Ovary (tissue), 9 donors: ENCODE data around the gene CD34. TPM values are rescaled to one million over a fixed set of nuclear protein-coding genes. Genes with fewer than 3 reads are reported as not detected.
"Not testable (repeated sequence)": the region's sequence is repeated elsewhere in the genome, so short reads cannot be mapped to it uniquely, and the experiment has no call there.

Experiments used
- DNase-seq, 5 donors: peaks; one replicate each; pipeline ENCODE4 v3.0.0-alpha.2; 2019 to 2020
- H3K27ac ChIP-seq, 2 donors: fragments of 200-600 bp; one replicate each; pipeline versions ENCODE4 v1.5.1 to v1.8.0; 2019 to 2022
- H3K27me3 ChIP-seq: fragments of 200-600 bp; one replicate; pipeline ENCODE4 v1.8.0; 2022
- H3K36me3 ChIP-seq: fragments of 200-600 bp; sonication (generic); one replicate; pipeline ENCODE4 v1.5.1; 2019
- H3K4me1 ChIP-seq: one replicate; pipeline ENCODE4 v1.8.1; 2013; ENCODE audit warnings: mild to moderate bottlenecking, moderate library complexity; ENCODE audit not compliant: insufficient read depth
- H3K4me3 ChIP-seq: fragments of 200-600 bp; sonication (generic); one replicate; pipeline ENCODE4 v1.5.1; 2017
- H3K9me3 ChIP-seq, 2 donors: fragments of 200-600 bp in 1 of 2; sonication (generic) in 1 of 2; one replicate each; pipeline versions ENCODE4 v1.5.1 to v1.8.1; 2013 to 2019; ENCODE audit warnings: mild to moderate bottlenecking in 1 of 2, moderate library complexity in 1 of 2
- EP300 ChIP-seq: sonication (generic); formaldehyde crosslinking; IDR thresholded peaks from one replicate; pipeline ENCODE4 v1.6.1; 2017; ENCODE audit warnings: antibody characterized with exemption
- POLR2A ChIP-seq: fragments of 450-650 bp; IDR thresholded peaks from one replicate; pipeline ENCODE4 v1.6.1; 2017; ENCODE audit warnings: antibody characterized with exemption, mild to moderate bottlenecking, moderate library complexity
- WGBS, 3 donors: extraction: QIAGEN DNeasy Blood & Tissue Kit in 1 of 3; methylation state at CpG; one replicate each; pipeline versions ENCODE4 v1.1.5 to v1.1.7; 2013 to 2017; 5-methylcytosine and 5-hydroxymethylcytosine counted together
- intact Hi-C, 4 donors: fragments of 100-400 bp; cut with DNase I; formaldehyde crosslinking; loops; one replicate each; pipeline versions ENCODE4 v1.11.0 to v1.15.1; 2022 to 2023
- polyA plus RNA-seq, 2 donors: library from polyadenylated mRNA; stranded (reverse); fragments of 200-250 nt in 1 of 2; fragments of 350-450 nt in 1 of 2; fragmentation: Illumina TruSeq in 1 of 2; extraction: RNeasy Lipid Tissue Mini Kit (QIAGEN cat#74804) in 1 of 2; gene quantifications; one replicate each; pipeline ENCODE4 v1.2.3, GENCODE V29; 2013 to 2014
- total RNA-seq, 7 donors: library from RNA; depleted of rRNA in 2 of 7; stranded (reverse); fragments of >200 nt in 2 of 7; fragmentation: NEBNext Ultra II Directional in 3 of 7; extraction: Animal tissue kit (Norgen Biotek cat#: 25700) in 3 of 7; gene quantifications; one replicate each; pipeline versions ENCODE4 v1.1.0 to v1.2.4, GENCODE V29; 2016 to 2023
- TF ChIP-seq, protein P1 (sequence below), 3 donors: fragments of 450-650 bp in 2 of 3; fragments of 200-600 bp in 1 of 3; IDR thresholded peaks; one replicate each; pipeline versions ENCODE4 v1.5.1 to v1.8.0; 2016 to 2022; ENCODE audit warnings: antibody characterized with exemption in 3 of 3, mild to moderate bottlenecking in 1 of 3
- donor health status: DM: no; HTN: no; CAD: no; lungs with moderate emphysema.
- donor health status: DM: no; HTN: no; CAD: no.
- donor health status: Bipolar disorder and iron deficiency.
- donor health status: DM: yes; HTN: yes; CAD: no.
- donor health status: DM: no; HTN: no; CAD: no.
- donor health status: DM: yes; HTN: yes; CAD: no.

CD34 gene
- total and polyA plus RNA-seq, 9 donors, result 12.6 to 146 (median 25.9) TPM

DNA sequence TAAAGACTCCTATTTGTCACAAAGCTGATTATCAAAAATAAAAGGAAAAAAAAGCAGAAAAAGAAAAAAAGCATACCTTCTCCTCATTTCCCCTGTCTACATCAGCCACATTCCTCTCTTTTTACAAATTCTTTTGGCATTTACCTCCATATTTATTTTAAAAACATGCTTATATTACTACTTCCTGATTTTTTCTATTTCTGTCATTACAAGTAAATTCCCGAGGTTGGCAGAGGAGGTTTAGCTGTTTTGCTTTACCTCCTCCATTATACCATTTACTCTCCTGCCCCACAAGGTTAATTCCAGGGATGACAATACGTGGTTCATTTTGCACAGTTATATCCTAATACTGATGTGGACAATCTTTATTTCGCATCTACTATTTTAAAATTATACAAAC lies 26.3 kb upstream of the CD34 start:
- 61 to 74% (median 74%) methylated on average over 3 of the region's 3 CpGs for WGBS, 3 donors

DNA sequence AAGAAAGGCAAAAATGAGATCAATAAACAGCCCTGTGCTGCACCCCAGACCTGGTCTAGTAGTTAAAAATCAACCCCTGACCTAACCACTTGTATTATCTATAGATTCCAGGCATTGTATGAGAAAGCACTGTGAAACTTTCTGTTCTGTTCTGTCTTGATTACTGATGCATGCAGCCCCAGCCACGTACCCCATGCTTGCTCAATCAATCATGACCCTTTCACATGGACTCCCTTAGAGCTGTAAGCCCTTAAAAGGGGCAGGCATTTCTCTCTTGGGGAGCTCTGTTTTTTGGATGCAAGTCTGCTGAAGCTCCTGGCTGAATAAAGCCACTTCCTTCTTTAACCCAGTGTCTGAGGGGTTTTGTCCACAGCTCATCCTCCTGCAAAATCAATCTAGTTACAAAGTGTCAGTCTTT lies 24.2 kb upstream of the CD34 start:
- WGBS, 3 donors, result 93 to 100% (median 96%) methylated on average over 1 of the region's 1 CpG
- Histone ChIP-seq H3K4me1 (peaks cover 2% of the 10 kb centered on the region), H3K4me3 (no peak overlapping the region), H3K27ac (no peak overlapping the region), H3K9me3 (no peaks in the 10 kb centered on the region), H3K36me3 (no peaks in the 10 kb centered on the region), H3K27me3 (no peaks in the 10 kb centered on the region)
- DNase-seq, result no peak
- intact Hi-C loops, result no loop called here
- TF ChIP-seq EP300 (no peak), POLR2A (no peak)
- TF ChIP-seq, protein P1, sequence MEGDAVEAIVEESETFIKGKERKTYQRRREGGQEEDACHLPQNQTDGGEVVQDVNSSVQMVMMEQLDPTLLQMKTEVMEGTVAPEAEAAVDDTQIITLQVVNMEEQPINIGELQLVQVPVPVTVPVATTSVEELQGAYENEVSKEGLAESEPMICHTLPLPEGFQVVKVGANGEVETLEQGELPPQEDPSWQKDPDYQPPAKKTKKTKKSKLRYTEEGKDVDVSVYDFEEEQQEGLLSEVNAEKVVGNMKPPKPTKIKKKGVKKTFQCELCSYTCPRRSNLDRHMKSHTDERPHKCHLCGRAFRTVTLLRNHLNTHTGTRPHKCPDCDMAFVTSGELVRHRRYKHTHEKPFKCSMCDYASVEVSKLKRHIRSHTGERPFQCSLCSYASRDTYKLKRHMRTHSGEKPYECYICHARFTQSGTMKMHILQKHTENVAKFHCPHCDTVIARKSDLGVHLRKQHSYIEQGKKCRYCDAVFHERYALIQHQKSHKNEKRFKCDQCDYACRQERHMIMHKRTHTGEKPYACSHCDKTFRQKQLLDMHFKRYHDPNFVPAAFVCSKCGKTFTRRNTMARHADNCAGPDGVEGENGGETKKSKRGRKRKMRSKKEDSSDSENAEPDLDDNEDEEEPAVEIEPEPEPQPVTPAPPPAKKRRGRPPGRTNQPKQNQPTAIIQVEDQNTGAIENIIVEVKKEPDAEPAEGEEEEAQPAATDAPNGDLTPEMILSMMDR (IDR thresholded peaks at IDR 0.05), result no peak

More for the DNA sequence above, 26.3 kb upstream of the CD34 start:
- no peak overlapping the region for H3K4me3 ChIP-seq
- H3K9me3 ChIP-seq, result no peaks in the 10 kb centered on the region
- no peak for DNase-seq
- H3K27ac ChIP-seq, result no peak overlapping the region
- no peaks in the 10 kb centered on the region for H3K27me3 ChIP-seq
- H3K4me1 ChIP-seq, result peaks cover 2% of the 10 kb centered on the region
- no peaks in the 10 kb centered on the region for H3K36me3 ChIP-seq
- TF ChIP-seq EP300 (no peak), POLR2A (no peak)
- TF ChIP-seq, protein P1 (IDR thresholded peaks at IDR 0.05), result no peak
- intact Hi-C loops, result no loop called here

DNA sequence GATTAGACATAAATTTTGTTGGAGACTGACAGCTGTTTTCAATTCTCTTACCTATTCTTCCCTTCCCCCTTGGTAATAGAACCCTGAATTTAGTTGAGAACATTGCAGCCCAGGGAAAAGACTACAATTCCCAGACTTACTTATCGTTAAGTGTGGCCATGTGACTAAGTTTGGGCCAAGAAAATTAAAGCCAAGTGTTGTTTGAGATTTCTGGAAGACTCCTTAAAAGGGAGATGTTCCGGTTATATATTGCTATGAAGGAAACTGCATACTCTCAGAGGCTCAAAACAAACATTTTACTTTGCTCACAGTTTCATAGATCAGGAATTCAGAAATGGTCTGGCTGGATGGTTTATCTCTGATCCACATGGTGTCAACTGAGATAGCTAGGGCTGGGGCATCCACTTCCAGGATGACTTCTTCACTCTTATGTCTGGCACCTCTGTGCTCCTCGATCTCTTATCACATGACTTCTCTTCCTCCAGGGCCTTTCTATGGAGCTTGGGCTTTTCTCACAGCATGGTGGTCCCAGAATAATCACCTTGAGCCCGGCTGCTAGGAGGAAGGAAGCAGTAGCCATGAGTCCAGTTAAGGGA lies 22.4 kb upstream of the CD34 start:
- Histone ChIP-seq H3K36me3 (no peaks in the 10 kb centered on the region), H3K4me3 (no peak overlapping the region), H3K27me3 (no peaks in the 10 kb centered on the region), H3K27ac (no peak overlapping the region), H3K4me1 (no peaks in the 10 kb centered on the region), H3K9me3 (no peaks in the 10 kb centered on the region)
- DNase-seq, result no peak
- 43 to 50% (median 46%) methylated on average over 4 of the region's 4 CpGs for WGBS, 3 donors
- intact Hi-C loops, result no loop called here
- no peak for TF ChIP-seq POLR2A
- no peak for TF ChIP-seq EP300
- TF ChIP-seq, protein P1 (IDR thresholded peaks at IDR 0.05), result no peak

DNA sequence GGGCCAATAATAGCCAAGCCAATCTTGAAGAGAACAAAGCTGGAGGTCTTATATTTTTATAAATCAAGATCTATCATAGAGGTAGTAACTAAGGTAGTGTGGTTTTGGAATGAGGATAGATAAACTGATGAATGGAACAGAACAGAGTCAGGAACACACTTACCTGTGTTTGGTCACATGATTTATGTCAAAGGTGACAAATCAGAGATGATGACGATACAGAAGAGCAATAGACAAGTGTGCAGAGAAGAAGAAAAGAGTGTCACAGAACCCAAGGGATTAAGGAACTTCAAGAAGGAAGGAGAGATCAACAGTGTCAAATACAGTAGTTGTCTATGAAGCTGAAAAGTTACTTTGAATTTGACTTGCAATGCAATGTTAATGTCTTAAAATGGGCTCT lies 16.1 kb upstream of the CD34 start:
- Histone ChIP-seq H3K4me3 (no peak overlapping the region), H3K27me3 (no peaks in the 10 kb centered on the region), H3K27ac (no peak overlapping the region), H3K9me3 (no peaks in the 10 kb centered on the region), H3K36me3 (no peaks in the 10 kb centered on the region), H3K4me1 (peaks cover 4% of the 10 kb centered on the region)
- 95 to 96% (median 95%) methylated on average over 1 of the region's 1 CpG for WGBS, 3 donors
- TF ChIP-seq, protein P1 (IDR thresholded peaks at IDR 0.05), result no peak
- TF ChIP-seq EP300 (no peak), POLR2A (no peak)
- intact Hi-C loops, result no loop called here
- no peak for DNase-seq

DNA sequence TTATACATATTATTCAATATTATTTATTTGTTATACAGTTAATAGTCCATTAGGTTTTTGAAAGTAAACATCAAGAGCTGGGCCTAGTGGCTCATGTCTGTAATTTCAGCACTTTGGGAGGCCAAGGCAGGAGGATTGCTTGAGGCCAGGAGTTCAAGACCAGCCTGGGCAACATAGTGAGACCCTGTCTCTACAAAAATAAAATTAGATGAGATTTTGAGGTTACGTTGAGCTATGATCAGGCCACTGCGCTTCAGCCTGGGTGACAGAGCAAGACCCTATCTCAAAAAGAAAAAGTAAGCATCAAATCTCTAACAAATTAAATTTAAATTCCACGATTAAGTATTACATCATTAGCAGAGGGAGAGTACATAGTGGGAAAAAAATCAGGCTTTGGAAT lies 15.0 kb upstream of the CD34 start:
- H3K27me3 ChIP-seq, H3K4me1 ChIP-seq, H3K27ac ChIP-seq, DNase-seq, H3K4me3 ChIP-seq, H3K9me3 ChIP-seq, intact Hi-C loops, H3K36me3 ChIP-seq: not testable (repeated sequence)
- WGBS, 3 donors, result 97 to 98% (median 97%) methylated on average over 3 of the region's 3 CpGs
